Neural progenitor cell (in vitro differentiated cells): ENCODE results near the gene ST8SIA4.

Source experiments
- EZH2 ChIP-seq: fragments of 200-600 bp; sonication (generic); IDR thresholded peaks from 2 replicates; pipeline ENCODE4 v1.6.1; 2017; ENCODE audit warnings: antibody characterized with exemption, mild to moderate bottlenecking, moderate library complexity
- EZH2phosphoT487 ChIP-seq: fragments of 200-600 bp; sonication (generic); IDR thresholded peaks from 2 replicates; pipeline ENCODE4 v1.6.1; 2017; ENCODE audit warnings: antibody characterized with exemption
- TF ChIP-seq, protein P1 (sequence below): fragments of 200-600 bp; sonication (generic); IDR thresholded peaks from 2 replicates; pipeline ENCODE4 v1.5.1; 2017; ENCODE audit warnings: antibody characterized with exemption, mild to moderate bottlenecking

DNA sequence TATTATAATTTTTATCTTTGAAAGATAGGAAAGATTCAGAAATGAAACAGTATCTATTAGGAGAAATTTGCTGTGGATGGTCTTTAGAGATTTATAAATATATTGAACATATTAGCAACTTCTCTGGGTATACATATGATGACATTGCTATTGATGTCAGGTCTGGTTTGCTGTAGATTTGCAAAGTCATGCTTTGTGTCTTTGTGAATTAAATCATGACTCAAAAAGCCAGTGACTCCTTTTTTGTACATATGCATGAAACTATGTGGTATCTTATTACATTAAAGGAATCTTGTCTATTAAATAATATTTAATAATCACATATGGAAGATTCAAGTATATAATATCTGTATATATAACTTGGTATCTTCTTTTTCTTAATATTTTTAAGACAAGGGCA lies 141.9 kb downstream of the ST8SIA4 start:
- TF ChIP-seq, protein P1, sequence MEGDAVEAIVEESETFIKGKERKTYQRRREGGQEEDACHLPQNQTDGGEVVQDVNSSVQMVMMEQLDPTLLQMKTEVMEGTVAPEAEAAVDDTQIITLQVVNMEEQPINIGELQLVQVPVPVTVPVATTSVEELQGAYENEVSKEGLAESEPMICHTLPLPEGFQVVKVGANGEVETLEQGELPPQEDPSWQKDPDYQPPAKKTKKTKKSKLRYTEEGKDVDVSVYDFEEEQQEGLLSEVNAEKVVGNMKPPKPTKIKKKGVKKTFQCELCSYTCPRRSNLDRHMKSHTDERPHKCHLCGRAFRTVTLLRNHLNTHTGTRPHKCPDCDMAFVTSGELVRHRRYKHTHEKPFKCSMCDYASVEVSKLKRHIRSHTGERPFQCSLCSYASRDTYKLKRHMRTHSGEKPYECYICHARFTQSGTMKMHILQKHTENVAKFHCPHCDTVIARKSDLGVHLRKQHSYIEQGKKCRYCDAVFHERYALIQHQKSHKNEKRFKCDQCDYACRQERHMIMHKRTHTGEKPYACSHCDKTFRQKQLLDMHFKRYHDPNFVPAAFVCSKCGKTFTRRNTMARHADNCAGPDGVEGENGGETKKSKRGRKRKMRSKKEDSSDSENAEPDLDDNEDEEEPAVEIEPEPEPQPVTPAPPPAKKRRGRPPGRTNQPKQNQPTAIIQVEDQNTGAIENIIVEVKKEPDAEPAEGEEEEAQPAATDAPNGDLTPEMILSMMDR: no peak
- TF ChIP-seq EZH2phosphoT487 (no peak), EZH2 (no peak)
